K562 (cell line): ENCODE measurements around the gene ERCC1. TPM values are rescaled to one million over a fixed set of nuclear protein-coding genes. Genes with fewer than 3 reads are reported as not detected.

Source experiments
- CREBBP ChIP-seq: IDR thresholded peaks from one replicate; pipeline ENCODE4 v1.6.1; 2012; ENCODE audit warnings: low read depth, mild to moderate bottlenecking, control low read depth, inconsistent platforms, low read length
- KLF6 ChIP-seq: fragments of 250-450 bp; sonication (Bioruptor Pico); IDR thresholded peaks from 2 replicates; pipeline ENCODE4 v1.4.0; 2020; ENCODE audit warnings: mild to moderate bottlenecking, moderate library complexity, borderline replicate concordance
- MAZ ChIP-seq, 2 experiments: fragments of 450-650 bp in 1 of 2; sonication (generic) in 1 of 2; formaldehyde crosslinking; IDR thresholded peaks in 1 of 2; conservative IDR thresholded peaks in 1 of 2; 2 replicates each; pipeline versions ENCODE4 v1.4.0 to v1.5.0; 2020; ENCODE audit warnings: mild to moderate bottlenecking in 1 of 2, missing genetic modification reagents in 1 of 2
- NBN ChIP-seq: fragments of 450-650 bp; IDR thresholded peaks from 2 replicates; pipeline ENCODE4 v1.6.1; 2016; ENCODE audit warnings: low read depth, mild to moderate bottlenecking
- NEUROD1 ChIP-seq: fragments of 150-350 bp; IDR thresholded peaks from 2 replicates; pipeline ENCODE4 v1.6.1; 2014; ENCODE audit warnings: borderline replicate concordance, low read length, low read depth; ENCODE audit not compliant: partially characterized antibody
- POLR2B ChIP-seq: fragments of 450-650 bp; IDR thresholded peaks from 2 replicates; pipeline ENCODE4 v1.6.1; 2018; ENCODE audit warnings: low read depth; ENCODE audit not compliant: partially characterized antibody
- TBL1XR1 ChIP-seq, 2 experiments: IDR thresholded peaks; 2 replicates each; pipeline ENCODE4 v1.6.1; 2012; ENCODE audit warnings: improper control_type of control experiment in 2 of 2, low read length in 2 of 2, mild to moderate bottlenecking in 1 of 2
- ZFP36 ChIP-seq: fragments of 150-350 bp; IDR thresholded peaks from 2 replicates; pipeline ENCODE4 v1.6.1; 2018; ENCODE audit warnings: low read length, low read depth; ENCODE audit not compliant: partially characterized antibody
- ZNF212 ChIP-seq: fragments of 450-650 bp; formaldehyde crosslinking; IDR thresholded peaks from 2 replicates; pipeline ENCODE4 v1.4.0; 2020; ENCODE audit warnings: mild to moderate bottlenecking
- ZNF589 ChIP-seq: fragments of 200-800 bp; sonication (Bioruptor generic); IDR thresholded peaks from 2 replicates; pipeline ENCODE4 v1.6.1; 2016; ENCODE audit warnings: low read depth, missing genetic modification characterization, missing compliant biosample characterization
- polyA plus RNA-seq, 8 experiments: library from polyadenylated mRNA; depleted of rRNA in 4 of 8; stranded (reverse) in 5 of 8; unstranded in 3 of 8; fragments of >200 nt; fragmentation: Nextera tagmentation in 2 of 8; fragmentation: Illumina TruSeq in 1 of 8; extraction: Ambion mirVana in 2 of 8; extraction: Trizol in 1 of 8; gene quantifications; 2 replicates each; pipeline versions ENCODE4 v1.2.1 to v1.2.3, GENCODE V29; 2011 to 2014; ENCODE audit warnings: inconsistent platforms in 1 of 8, missing spikeins in 1 of 8
- total RNA-seq, 7 experiments: library from RNA; depleted of rRNA in 6 of 7; stranded (reverse); fragments of >200 nt in 6 of 7; fragmentation: Illumina TruSeq in 2 of 7; extraction: Trizol in 2 of 7; gene quantifications; 2 replicates each; pipeline versions ENCODE4 v1.2.1 to v1.2.3, GENCODE V29; 2011 to 2021; ENCODE audit warnings: low replicate concordance in 1 of 7
- TF ChIP-seq, protein P1 (sequence below): fragments of 450-650 bp; formaldehyde crosslinking; conservative IDR thresholded peaks from 2 replicates; pipeline ENCODE4 v1.4.0; 2022; ENCODE audit warnings: mild to moderate bottlenecking, missing genetic modification characterization
- TF ChIP-seq, protein P2 (sequence below): fragments of 450-650 bp; IDR thresholded peaks from 2 replicates; pipeline ENCODE4 v1.6.1; 2018; ENCODE audit warnings: mild to moderate bottlenecking, low read depth; ENCODE audit not compliant: partially characterized antibody
- TF ChIP-seq, protein P3 (sequence below): IDR thresholded peaks from 3 replicates; pipeline ENCODE4 v1.6.1; 2011; ENCODE audit warnings: borderline replicate concordance, mild to moderate bottlenecking; ENCODE audit not compliant: insufficient read length, insufficient read depth
- TF ChIP-seq, protein P4 (sequence below): conservative IDR thresholded peaks from 2 replicates; pipeline ENCODE4 v1.6.1; 2011; ENCODE audit warnings: low read depth, mild to moderate bottlenecking, low read length; ENCODE audit not compliant: control insufficient read depth
- TF ChIP-seq, protein P5 (sequence below): fragments of 200-800 bp; sonication (Bioruptor generic); IDR thresholded peaks from 2 replicates; pipeline ENCODE4 v1.6.1; 2016; ENCODE audit warnings: missing genetic modification characterization, missing compliant biosample characterization

ERCC1 gene
- total and polyA plus RNA-seq, 9 of the 15 experiments (the other 6 are each of a cell fraction or from before 2014, with no cell fraction given), result 9.3 to 92.6 (median 60.0) TPM

DNA sequence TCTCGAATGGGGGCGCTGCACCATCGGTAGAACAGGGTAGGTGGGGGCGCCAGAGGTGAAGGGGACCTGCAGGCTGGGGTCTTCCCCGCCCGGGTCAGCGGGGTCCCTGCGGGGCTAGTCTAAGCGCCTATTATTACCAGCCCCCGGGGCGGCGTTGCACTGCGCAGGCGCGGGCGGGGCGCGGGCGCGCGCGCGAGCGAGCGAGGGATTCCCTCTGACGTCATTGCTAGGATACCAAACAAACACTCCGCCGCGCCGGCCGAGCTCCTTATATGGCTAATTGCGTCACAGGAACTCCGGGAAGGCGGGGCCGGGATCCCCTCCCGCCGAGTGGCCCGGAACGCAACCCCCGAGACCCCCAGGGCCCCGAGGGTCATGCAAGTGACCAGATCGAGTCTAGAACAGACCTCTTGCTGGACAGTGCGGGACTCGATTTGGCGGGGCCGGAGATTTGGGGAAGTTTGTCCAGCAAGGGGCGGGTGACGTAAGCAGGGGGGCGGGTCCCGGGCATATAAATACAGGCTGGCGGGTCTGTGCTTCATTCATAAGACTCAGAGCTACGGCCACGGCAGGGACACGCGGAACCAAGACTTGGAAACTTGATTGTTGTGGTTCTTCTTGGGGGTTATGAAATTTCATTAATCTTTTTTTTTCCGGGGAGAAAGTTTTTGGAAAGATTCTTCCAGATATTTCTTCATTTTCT, 43.9 kb upstream of the ERCC1 start, which contains the start of gene FOSB (continued):
- TF ChIP-seq NEUROD1 (peak; percentile 22), ZNF589 (peak; percentile 87), ZFP36 (peak; percentile 76), KLF6 (no peak), CREBBP (no peak), ZNF212 (CRISPR knock-in tag) (no peak), NBN (0 out of 2 replicates have a peak, but pooled peaks have one; percentile 23), POLR2B (peak; percentile 53), MAZ (CRISPR knock-in tag; conservative IDR thresholded peaks at IDR 0.05 in 1 of 2, IDR thresholded peaks at IDR 0.05 in 1 of 2) (peak; percentile 30 to 81; a peak in 2 of 4 replicates), TBL1XR1 (IDR thresholded peaks at IDR 0.05; ENCODE audit: low read length in 2 of 2) (peak in 1 of 2 experiments; percentile 81; a peak in 1 of 4 replicates)
- TF ChIP-seq, protein P1, sequence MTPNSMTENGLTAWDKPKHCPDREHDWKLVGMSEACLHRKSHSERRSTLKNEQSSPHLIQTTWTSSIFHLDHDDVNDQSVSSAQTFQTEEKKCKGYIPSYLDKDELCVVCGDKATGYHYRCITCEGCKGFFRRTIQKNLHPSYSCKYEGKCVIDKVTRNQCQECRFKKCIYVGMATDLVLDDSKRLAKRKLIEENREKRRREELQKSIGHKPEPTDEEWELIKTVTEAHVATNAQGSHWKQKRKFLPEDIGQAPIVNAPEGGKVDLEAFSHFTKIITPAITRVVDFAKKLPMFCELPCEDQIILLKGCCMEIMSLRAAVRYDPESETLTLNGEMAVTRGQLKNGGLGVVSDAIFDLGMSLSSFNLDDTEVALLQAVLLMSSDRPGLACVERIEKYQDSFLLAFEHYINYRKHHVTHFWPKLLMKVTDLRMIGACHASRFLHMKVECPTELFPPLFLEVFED (CRISPR knock-in tag), result no peak
- TF ChIP-seq, protein P2, sequence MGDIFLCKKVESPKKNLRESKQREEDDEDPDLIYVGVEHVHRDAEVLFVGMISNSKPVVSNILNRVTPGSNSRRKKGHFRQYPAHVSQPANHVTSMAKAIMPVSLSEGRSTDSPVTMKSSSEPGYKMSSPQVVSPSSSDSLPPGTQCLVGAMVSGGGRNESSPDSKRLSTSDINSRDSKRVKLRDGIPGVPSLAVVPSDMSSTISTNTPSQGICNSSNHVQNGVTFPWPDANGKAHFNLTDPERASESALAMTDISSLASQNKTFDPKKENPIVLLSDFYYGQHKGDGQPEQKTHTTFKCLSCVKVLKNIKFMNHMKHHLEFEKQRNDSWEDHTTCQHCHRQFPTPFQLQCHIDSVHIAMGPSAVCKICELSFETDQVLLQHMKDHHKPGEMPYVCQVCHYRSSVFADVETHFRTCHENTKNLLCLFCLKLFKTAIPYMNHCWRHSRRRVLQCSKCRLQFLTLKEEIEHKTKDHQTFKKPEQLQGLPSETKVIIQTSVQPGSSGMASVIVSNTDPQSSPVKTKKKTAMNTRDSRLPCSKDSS, result no peak
- TF ChIP-seq, protein P3, sequence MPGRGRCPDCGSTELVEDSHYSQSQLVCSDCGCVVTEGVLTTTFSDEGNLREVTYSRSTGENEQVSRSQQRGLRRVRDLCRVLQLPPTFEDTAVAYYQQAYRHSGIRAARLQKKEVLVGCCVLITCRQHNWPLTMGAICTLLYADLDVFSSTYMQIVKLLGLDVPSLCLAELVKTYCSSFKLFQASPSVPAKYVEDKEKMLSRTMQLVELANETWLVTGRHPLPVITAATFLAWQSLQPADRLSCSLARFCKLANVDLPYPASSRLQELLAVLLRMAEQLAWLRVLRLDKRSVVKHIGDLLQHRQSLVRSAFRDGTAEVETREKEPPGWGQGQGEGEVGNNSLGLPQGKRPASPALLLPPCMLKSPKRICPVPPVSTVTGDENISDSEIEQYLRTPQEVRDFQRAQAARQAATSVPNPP, result no peak
- TF ChIP-seq, protein P4, sequence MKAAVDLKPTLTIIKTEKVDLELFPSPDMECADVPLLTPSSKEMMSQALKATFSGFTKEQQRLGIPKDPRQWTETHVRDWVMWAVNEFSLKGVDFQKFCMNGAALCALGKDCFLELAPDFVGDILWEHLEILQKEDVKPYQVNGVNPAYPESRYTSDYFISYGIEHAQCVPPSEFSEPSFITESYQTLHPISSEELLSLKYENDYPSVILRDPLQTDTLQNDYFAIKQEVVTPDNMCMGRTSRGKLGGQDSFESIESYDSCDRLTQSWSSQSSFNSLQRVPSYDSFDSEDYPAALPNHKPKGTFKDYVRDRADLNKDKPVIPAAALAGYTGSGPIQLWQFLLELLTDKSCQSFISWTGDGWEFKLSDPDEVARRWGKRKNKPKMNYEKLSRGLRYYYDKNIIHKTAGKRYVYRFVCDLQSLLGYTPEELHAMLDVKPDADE, result 0 out of 2 replicates have a peak, but pooled peaks have one; percentile 14
- TF ChIP-seq, protein P5, sequence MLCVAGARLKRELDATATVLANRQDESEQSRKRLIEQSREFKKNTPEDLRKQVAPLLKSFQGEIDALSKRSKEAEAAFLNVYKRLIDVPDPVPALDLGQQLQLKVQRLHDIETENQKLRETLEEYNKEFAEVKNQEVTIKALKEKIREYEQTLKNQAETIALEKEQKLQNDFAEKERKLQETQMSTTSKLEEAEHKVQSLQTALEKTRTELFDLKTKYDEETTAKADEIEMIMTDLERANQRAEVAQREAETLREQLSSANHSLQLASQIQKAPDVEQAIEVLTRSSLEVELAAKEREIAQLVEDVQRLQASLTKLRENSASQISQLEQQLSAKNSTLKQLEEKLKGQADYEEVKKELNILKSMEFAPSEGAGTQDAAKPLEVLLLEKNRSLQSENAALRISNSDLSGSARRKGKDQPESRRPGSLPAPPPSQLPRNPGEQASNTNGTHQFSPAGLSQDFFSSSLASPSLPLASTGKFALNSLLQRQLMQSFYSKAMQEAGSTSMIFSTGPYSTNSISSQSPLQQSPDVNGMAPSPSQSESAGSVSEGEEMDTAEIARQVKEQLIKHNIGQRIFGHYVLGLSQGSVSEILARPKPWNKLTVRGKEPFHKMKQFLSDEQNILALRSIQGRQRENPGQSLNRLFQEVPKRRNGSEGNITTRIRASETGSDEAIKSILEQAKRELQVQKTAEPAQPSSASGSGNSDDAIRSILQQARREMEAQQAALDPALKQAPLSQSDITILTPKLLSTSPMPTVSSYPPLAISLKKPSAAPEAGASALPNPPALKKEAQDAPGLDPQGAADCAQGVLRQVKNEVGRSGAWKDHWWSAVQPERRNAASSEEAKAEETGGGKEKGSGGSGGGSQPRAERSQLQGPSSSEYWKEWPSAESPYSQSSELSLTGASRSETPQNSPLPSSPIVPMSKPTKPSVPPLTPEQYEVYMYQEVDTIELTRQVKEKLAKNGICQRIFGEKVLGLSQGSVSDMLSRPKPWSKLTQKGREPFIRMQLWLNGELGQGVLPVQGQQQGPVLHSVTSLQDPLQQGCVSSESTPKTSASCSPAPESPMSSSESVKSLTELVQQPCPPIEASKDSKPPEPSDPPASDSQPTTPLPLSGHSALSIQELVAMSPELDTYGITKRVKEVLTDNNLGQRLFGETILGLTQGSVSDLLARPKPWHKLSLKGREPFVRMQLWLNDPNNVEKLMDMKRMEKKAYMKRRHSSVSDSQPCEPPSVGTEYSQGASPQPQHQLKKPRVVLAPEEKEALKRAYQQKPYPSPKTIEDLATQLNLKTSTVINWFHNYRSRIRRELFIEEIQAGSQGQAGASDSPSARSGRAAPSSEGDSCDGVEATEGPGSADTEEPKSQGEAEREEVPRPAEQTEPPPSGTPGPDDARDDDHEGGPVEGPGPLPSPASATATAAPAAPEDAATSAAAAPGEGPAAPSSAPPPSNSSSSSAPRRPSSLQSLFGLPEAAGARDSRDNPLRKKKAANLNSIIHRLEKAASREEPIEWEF, result no peak
